AG09309 (cell line): ENCODE measurements around the gene GNPNAT1.

Source experiments
- DNase-seq: peaks from one replicate; pipeline ENCODE4 v3.0.0-alpha.2; 2010; ENCODE audit warnings: low read depth
- H3K4me3 ChIP-seq: 2 replicates; pipeline ENCODE4 v1.5.1; 2011; ENCODE audit warnings: mild to moderate bottlenecking, low read depth, low read length, moderate library complexity; ENCODE audit not compliant: control insufficient read depth
- CTCF ChIP-seq: IDR thresholded peaks from 2 replicates; pipeline ENCODE4 v1.5.1; 2011; ENCODE audit warnings: mild to moderate bottlenecking, low read depth, low read length, inconsistent platforms; ENCODE audit not compliant: insufficient read depth, control insufficient read depth; ENCODE audit errors: missing control alignments

Gene GNPNAT1

GRCh38 chr14:52808101-52808500 lies 16.7 kb upstream of the GNPNAT1 start:
- no peak for TF ChIP-seq CTCF
- no peak overlapping the region for H3K4me3 ChIP-seq
- DNase-seq, result no peak

GRCh38 chr14:52806115-52806514 lies 14.7 kb upstream of the GNPNAT1 start:
- DNase-seq, result no peak
- no peak for TF ChIP-seq CTCF
- H3K4me3 ChIP-seq, result no peak overlapping the region

DNA sequence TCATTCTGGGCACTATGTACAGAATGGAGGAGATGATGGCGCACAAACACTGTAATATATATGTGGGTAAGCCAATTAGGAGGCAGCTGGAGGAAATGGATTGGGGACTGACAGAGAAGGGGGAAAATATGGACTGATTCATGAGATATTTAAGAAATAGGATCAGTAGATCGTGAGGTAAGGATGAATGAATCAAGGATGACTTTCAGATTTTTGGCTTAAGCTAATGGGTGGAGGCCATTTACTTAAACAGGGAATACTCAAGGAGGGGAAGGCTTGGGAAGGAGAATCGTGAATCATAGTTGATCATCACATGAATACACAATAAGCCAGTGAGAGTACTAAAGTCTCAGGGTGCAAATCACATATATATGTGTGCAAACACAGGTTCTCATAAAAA lies 11.2 kb upstream of the GNPNAT1 start:
- no peak overlapping the region for H3K4me3 ChIP-seq
- TF ChIP-seq CTCF, result no peak
- DNase-seq, result no peak

DNA sequence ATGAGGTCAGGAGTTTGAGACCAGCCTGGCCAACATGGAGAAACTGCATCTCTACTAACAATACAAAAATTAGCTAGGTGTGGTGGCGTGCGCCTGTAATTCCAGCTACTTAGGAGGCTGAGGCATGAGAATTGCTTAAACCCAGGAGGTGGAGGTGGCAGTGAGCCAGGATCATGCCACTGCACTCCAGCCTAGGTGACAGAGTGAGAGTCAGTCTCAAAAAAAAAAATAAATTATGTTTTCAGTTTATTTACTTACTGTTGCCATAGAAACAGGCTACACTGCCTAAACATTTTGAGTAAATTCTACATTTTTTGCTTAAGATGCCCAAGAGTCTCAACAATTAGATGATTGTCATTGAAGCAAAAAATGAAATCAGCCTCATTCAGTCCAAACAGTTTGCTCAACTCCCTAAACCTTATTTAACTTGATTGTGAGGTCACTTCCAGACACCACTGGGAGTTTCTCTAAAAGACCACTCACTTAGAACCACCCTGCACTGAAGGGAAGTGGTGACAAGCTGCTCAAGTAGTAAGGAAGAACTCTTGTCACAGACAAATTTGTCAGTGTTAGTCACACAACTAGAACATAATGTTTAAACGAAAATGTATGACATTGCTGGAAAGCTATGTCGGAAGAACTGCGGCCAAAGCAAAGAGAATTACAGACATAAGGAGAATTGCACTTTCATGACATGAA lies 9.8 kb upstream of the GNPNAT1 start:
- no peak for DNase-seq

GRCh38 chr14:52798826-52799225 lies 7.4 kb upstream of the GNPNAT1 start:
- TF ChIP-seq CTCF, result no peak
- no peak overlapping the region for H3K4me3 ChIP-seq

More for the DNA sequence above, 9.8 kb upstream of the GNPNAT1 start:
- H3K4me3 ChIP-seq, result no peak overlapping the region
- TF ChIP-seq CTCF, result no peak

GRCh38 chr14:52797653-52798052 lies 6.2 kb upstream of the GNPNAT1 start:
- no peak for DNase-seq
- H3K4me3 ChIP-seq, result no peak overlapping the region
- no peak for TF ChIP-seq CTCF

More at GRCh38 chr14:52798826-52799225, 7.4 kb upstream of the GNPNAT1 start:
- DNase-seq, result no peak
